ENCODE data around the gene ACOT4. TPM values are rescaled to one million over a fixed set of nuclear protein-coding genes. Genes with fewer than 3 reads are reported as not detected.

Gene ACOT4
- polyA plus RNA-seq, 6 donors from 2014 or later = 0.10 to 0.61 (median 0.35) TPM; not detected in 2

- ATAC-seq (ENCODE audit: low read depth in 2 of 2) (no peak), DNase-seq (no peak)
- Mint-ChIP-seq H3K9me3 (no peaks in the 10 kb centered on the region), H3K27me3 (peaks cover 0 to 8% (median 4%) of the 10 kb centered on the region in 3 donors), H3K27ac (no peak overlapping the region), H3K36me3 (no peaks in the 10 kb centered on the region), H3K4me1 (peaks cover 0 to 4% (median 3%) of the 10 kb centered on the region in 3 donors), H3K4me3 (no peak overlapping the region)
These were observed 2.8 kb downstream of the ACOT4 start for GRCh38 chr14:73594491-73594890.

- no peak for ATAC-seq (ENCODE audit: low read depth in 2 of 2)
- Mint-ChIP-seq H3K36me3 (no peaks in the 10 kb centered on the region), H3K27me3 (peaks cover 0 to 10% (median 0%) of the 10 kb centered on the region in 3 donors)
These were observed 7.8 kb downstream of the ACOT4 start for GRCh38 chr14:73599499-73599898.

DNA sequence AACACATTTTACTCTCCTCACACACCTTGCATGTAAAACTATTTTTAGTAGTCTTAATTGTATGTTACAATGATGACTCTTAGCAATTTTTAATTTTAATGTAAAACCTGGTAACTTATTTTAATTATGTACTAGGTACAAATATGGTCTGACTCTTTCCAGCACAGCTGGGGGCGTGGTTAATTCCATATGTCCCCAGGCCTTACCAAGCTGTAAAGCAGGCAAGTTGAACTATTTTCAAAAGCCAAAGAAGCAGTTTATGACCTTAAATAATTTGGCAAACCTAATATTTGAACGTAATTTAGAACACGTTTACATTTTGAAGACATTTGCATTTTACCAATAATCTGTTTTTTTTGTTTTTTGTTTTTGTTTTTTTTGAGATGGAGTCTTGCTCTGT is 11.3 kb downstream of the ACOT4 start:
- ATAC-seq (ENCODE audit: low read depth in 2 of 2) (no peak), DNase-seq (no peak)
- Mint-ChIP-seq H3K4me1 (no peaks in the 10 kb centered on the region), H3K27me3 (peaks cover 0 to 10% (median 6%) of the 10 kb centered on the region in 3 donors), H3K27ac (no peak overlapping the region), H3K36me3 (no peaks in the 10 kb centered on the region), H3K9me3 (no peaks in the 10 kb centered on the region), H3K4me3 (no peak overlapping the region)

More at GRCh38 chr14:73599499-73599898, 7.8 kb downstream of the ACOT4 start:
- Mint-ChIP-seq H3K27ac (peak overlapping the region in 2 of 6 donors; percentile 37 to 64), H3K4me1 (no peaks in the 10 kb centered on the region), H3K4me3 (no peak overlapping the region), H3K9me3 (no peaks in the 10 kb centered on the region)
- no peak for DNase-seq

DNA sequence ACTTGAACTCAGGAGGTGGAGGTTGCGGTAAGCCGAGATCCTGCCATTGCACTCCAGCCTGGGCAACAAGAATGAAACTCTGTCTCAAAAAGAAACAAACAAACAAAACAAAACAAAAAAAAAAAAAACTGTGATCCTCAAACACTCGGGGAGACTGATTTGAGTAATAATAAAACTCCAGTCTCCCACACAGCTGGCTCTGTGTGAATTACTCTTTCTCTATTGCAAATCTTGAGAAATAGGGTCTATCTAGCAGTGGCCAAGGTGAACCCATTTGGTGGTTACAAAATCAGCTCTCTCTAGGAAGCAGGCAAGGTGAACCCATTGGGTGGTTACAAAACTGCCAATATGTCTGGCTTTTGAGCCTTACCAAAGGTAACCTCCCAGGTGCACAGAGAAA is 14.6 kb downstream of the ACOT4 start:
- Mint-ChIP-seq H3K36me3 (no peaks in the 10 kb centered on the region), H3K4me3 (no peak overlapping the region), H3K4me1 (no peaks in the 10 kb centered on the region), H3K27me3 (peaks cover 0 to 27% (median 12%) of the 10 kb centered on the region in 3 donors), H3K9me3 (peaks cover 0 to 6% (median 0%) of the 10 kb centered on the region in 7 donors), H3K27ac (no peak overlapping the region)
- ATAC-seq (ENCODE audit: low read depth in 2 of 2) (no peak), DNase-seq (no peak)

DNA sequence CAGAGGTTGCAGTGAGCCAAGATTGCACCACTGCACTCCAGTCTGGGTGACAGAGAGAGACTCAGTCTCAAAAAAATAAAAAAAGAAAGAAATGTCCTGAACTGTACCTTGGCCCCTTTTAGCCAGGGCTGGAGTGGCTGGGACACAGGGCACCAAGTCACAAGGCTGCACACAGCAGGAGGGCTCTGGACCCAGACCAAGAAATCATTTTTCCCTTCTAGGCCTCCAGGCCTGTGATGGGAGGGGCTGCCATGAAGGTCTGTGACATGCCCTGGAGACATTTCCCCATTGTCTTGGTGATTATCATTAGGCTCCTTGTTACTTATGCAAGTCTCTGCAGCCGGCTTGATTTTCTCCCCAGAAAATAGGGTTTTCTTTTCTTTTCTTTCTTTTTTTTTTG is 15.6 kb downstream of the ACOT4 start:
- H3K4me3 Mint-ChIP-seq = no peak overlapping the region
- H3K4me1 Mint-ChIP-seq = peaks cover 0 to 3% (median 0%) of the 10 kb centered on the region in 3 donors
- H3K27ac Mint-ChIP-seq = no peak overlapping the region
- H3K36me3 Mint-ChIP-seq = no peaks in the 10 kb centered on the region
- DNase-seq = no peak
- peaks cover 0 to 32% (median 13%) of the 10 kb centered on the region in 3 donors for H3K27me3 Mint-ChIP-seq
- no peak for ATAC-seq (ENCODE audit: low read depth in 2 of 2)
- peaks cover 0 to 6% (median 0%) of the 10 kb centered on the region in 7 donors for H3K9me3 Mint-ChIP-seq

DNA sequence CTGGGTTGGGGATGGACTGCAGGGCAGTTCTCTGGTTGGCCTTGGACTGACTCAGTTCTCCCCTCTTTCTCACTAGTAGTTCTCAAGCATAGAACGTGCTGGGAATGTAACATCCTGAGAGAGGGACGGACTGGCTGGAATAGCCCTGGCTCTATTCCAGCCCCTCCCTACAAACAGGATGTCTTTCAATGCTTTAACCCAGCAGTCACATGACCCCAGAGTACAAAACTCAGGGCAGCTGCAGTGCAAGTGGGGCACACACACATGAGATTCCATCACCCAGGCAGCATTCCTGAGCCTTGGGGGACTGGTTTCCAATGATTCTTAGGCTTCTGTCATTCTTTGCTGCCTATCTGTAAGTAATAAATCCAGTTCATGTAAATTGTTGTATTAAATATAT is 19.0 kb downstream of the ACOT4 start:
- no peak for ATAC-seq (ENCODE audit: low read depth in 2 of 2)

DNA sequence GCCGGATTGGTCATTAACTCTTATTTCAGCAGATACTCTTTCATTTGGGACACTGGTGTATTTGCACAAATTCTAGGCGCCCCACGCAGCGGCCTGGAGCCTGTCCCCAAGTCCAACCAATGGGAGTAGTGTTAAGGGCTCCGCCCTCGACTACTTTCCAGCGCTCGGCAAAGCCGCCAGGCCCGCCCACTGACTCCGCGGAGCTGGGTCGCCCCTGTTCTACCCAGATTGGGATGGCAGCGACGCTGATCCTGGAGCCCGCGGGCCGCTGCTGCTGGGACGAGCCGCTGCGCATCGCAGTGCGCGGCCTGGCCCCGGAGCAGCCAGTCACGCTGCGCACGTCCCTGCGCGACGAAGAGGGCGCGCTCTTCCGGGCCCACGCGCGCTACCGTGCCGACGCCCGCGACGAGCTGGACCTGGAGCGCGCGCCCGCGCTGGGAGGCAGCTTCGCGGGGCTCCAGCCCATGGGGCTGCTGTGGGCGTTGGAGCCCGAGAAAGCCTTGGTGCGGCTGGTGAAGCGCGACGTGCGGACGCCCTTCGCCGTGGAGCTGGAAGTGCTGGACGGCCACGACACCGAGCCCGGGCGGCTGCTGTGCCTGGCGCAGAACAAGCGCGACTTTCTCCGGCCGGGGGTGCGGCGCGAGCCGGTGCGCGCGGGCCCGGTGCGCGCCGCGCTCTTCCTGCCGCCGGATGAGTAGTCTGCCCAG is 20.8 kb downstream of the ACOT4 start, which contains the start of gene ACOT6:
ACOT6 (plus strand) TSS at position 179 of the 707 bp plus-strand sequence; CDS start at position 234, 55 bp downstream.
- H3K27me3 Mint-ChIP-seq = peaks cover 0 to 27% (median 8%) of the 10 kb centered on the region in 3 donors
- peaks cover 0 to 6% (median 0%) of the 10 kb centered on the region in 7 donors for H3K9me3 Mint-ChIP-seq
- H3K27ac Mint-ChIP-seq = peak within 1 kb of the TSS in 2 of 6 donors; percentile 65 to 76
- peaks cover 0 to 7% (median 0%) of the 10 kb centered on the region in 3 donors for H3K4me1 Mint-ChIP-seq
- H3K36me3 Mint-ChIP-seq = no peaks in the 10 kb centered on the region
- peak within 1 kb of the TSS; percentile 85 to 93 (median 88) for H3K4me3 Mint-ChIP-seq
- ATAC-seq (ENCODE audit: low read depth in 2 of 2) = peak; percentile 82 to 83
- peak; percentile 42 for DNase-seq

More for the DNA sequence above, 19.0 kb downstream of the ACOT4 start:
- H3K27ac Mint-ChIP-seq = peak overlapping the region in 1 of 6 donors; percentile 27
- peak overlapping the region in 2 of 8 donors; percentile 14 to 87 for H3K4me3 Mint-ChIP-seq
- peaks cover 0 to 6% (median 0%) of the 10 kb centered on the region in 7 donors for H3K9me3 Mint-ChIP-seq
- peaks cover 0 to 32% (median 8%) of the 10 kb centered on the region in 3 donors for H3K27me3 Mint-ChIP-seq
- DNase-seq = no peak
- H3K36me3 Mint-ChIP-seq = no peaks in the 10 kb centered on the region
- H3K4me1 Mint-ChIP-seq = peaks cover 0 to 7% (median 0%) of the 10 kb centered on the region in 3 donors

- no peaks in the 10 kb centered on the region for H3K36me3 Mint-ChIP-seq
- peak in 1 of 2 donors; percentile 9 for ATAC-seq (ENCODE audit: low read depth in 2 of 2)
- peaks cover 0 to 7% (median 0%) of the 10 kb centered on the region in 3 donors for H3K4me1 Mint-ChIP-seq
- DNase-seq = no peak
- H3K27ac Mint-ChIP-seq = peak overlapping the region in 1 of 6 donors; percentile 65
- peak overlapping the region; percentile 85 to 93 (median 88) for H3K4me3 Mint-ChIP-seq
- H3K9me3 Mint-ChIP-seq = peaks cover 0 to 6% (median 0%) of the 10 kb centered on the region in 7 donors
- H3K27me3 Mint-ChIP-seq = peaks cover 0 to 27% (median 8%) of the 10 kb centered on the region in 3 donors
These were observed 21.3 kb downstream of the ACOT4 start for GRCh38 chr14:73613046-73613383.

DNA sequence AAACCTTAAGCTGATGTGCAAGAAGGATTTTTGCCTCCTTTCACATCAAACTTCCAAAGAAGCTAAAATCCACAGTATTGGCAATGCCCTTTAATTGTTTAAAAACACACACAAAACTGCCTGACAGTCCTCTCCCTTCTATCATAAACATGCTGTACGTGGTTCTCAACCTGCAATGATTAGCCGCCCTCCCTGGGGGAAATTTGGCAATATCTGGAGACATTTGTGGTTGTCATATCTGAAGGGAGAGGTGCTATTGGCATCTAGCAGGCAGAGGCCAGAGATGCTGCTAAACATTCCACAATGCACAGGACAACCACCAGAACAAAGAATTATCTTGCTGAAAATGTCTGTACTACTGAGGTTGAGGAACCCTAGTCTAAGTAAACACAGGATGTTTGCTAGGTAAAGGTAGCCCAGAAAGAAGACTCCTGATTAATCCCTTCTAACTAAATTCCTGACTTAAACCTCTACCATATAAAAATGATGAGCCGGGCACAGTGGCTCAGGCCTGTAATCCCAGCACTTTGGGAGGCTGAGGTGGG is 21.8 kb downstream of the ACOT4 start:
- no peak for ATAC-seq (ENCODE audit: low read depth in 2 of 2)
- no peak for DNase-seq
- no peak overlapping the region for H3K27ac Mint-ChIP-seq
- H3K4me3 Mint-ChIP-seq = peak overlapping the region in 7 of 8 donors; percentile 85 to 93 (median 87)
- no peaks in the 10 kb centered on the region for H3K36me3 Mint-ChIP-seq
- peaks cover 0 to 7% (median 0%) of the 10 kb centered on the region in 3 donors for H3K4me1 Mint-ChIP-seq
- peaks cover 0 to 6% (median 0%) of the 10 kb centered on the region in 7 donors for H3K9me3 Mint-ChIP-seq
- H3K27me3 Mint-ChIP-seq = peaks cover 0 to 22% (median 8%) of the 10 kb centered on the region in 3 donors

DNA sequence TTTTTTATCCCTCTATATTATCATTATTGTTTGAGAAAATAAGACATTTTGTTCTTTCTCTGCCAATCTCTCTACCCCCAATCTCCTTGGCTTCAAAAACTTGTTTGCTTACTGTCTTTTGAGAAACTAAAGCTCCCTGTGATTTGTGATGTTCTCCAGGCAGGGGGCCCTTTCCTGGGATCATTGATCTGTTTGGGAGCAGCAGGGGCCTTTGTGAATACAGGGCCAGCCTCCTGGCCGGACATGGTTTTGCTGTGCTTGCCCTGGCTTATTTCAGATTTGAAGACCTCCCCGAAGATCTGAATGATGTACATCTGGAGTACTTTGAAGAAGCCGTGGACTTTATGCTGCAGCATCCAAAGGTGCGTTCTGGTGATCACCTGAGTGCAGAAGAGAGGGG is 25.2 kb downstream of the ACOT4 start:
- Mint-ChIP-seq H3K27me3 (peaks cover 0 to 13% (median 0%) of the 10 kb centered on the region in 3 donors), H3K36me3 (no peaks in the 10 kb centered on the region), H3K4me1 (peaks cover 0 to 7% (median 0%) of the 10 kb centered on the region in 3 donors), H3K9me3 (no peaks in the 10 kb centered on the region), H3K27ac (no peak overlapping the region), H3K4me3 (no peak overlapping the region)
- ATAC-seq (ENCODE audit: low read depth in 2 of 2) (no peak), DNase-seq (no peak)

GRCh38 chr14:73619524-73619923 is 27.9 kb downstream of the ACOT4 start:
- no peak overlapping the region for H3K4me3 Mint-ChIP-seq
- ATAC-seq (ENCODE audit: low read depth in 2 of 2) (no peak), DNase-seq (no peak)
- no peaks in the 10 kb centered on the region for H3K9me3 Mint-ChIP-seq
- peaks cover 0 to 9% (median 0%) of the 10 kb centered on the region in 3 donors for H3K27me3 Mint-ChIP-seq
- H3K36me3 Mint-ChIP-seq = no peaks in the 10 kb centered on the region
- H3K27ac Mint-ChIP-seq = no peak overlapping the region
- no peaks in the 10 kb centered on the region for H3K4me1 Mint-ChIP-seq

DNA sequence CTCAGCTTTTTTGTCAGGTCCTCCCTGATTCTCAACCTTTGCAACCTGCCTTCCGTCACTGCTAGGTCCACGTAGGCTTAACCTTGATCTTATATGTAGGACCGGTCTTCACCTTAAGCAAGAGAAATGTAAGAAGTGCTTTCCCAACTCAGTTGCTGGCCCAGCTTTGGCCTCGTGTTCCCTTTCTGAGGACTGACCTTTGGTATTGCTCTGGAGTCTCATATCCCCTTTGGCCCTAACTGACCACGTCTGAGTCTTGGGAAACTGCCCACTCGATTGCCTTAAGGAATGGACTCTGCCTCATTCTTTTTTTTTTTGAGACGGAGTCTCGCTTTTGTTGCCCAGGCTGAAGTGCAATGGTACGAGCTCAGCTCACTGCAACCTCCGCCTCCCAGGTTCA is 28.6 kb downstream of the ACOT4 start:
- ATAC-seq (ENCODE audit: low read depth in 2 of 2) (no peak), DNase-seq (no peak)
- Mint-ChIP-seq H3K9me3 (no peaks in the 10 kb centered on the region), H3K4me3 (no peak overlapping the region), H3K4me1 (no peaks in the 10 kb centered on the region), H3K27me3 (peaks cover 0 to 9% (median 0%) of the 10 kb centered on the region in 3 donors), H3K36me3 (no peaks in the 10 kb centered on the region), H3K27ac (no peak overlapping the region)

GRCh38 chr14:73623504-73624054 is 31.9 kb downstream of the ACOT4 start:
- Mint-ChIP-seq H3K4me1 (no peaks in the 10 kb centered on the region), H3K27me3 (peaks cover 0 to 9% (median 0%) of the 10 kb centered on the region in 3 donors), H3K4me3 (no peak overlapping the region), H3K9me3 (no peaks in the 10 kb centered on the region), H3K27ac (no peak overlapping the region), H3K36me3 (no peaks in the 10 kb centered on the region)
- DNase-seq (no peak), ATAC-seq (ENCODE audit: low read depth in 2 of 2) (no peak)

All from naive B cell (primary cell).